Subcutaneous adipose tissue (tissue), 4 donors: ENCODE data around the gene FOXC1. TPM values are rescaled to one million over a fixed set of nuclear protein-coding genes. Genes with fewer than 3 reads are reported as not detected.

Experiments
- CTCF ChIP-seq: fragments of 450-650 bp; IDR thresholded peaks from one replicate; pipeline ENCODE4 v1.5.1; 2016; ENCODE audit warnings: low read depth, mild to moderate bottlenecking, control low read depth, antibody characterized with exemption, moderate library complexity
- total RNA-seq, 4 donors: library from RNA; depleted of rRNA; stranded (reverse); fragments of >200 nt; gene quantifications; one replicate each; pipeline ENCODE4 v1.1.0, GENCODE V29; 2016

The FOXC1 gene
- total RNA-seq, 4 donors from 2014 or later: 4.8 to 11.3 (median 8.6) TPM

GRCh38 chr6:1577896-1578745, 31.6 kb upstream of the FOXC1 start:
- TF ChIP-seq CTCF: no peak

GRCh38 chr6:1579096-1579495, 30.6 kb upstream of the FOXC1 start:
- TF ChIP-seq CTCF: no peak

GRCh38 chr6:1580109-1580508, 29.6 kb upstream of the FOXC1 start:
- no peak for TF ChIP-seq CTCF

GRCh38 chr6:1580585-1580984, 29.1 kb upstream of the FOXC1 start:
- no peak for TF ChIP-seq CTCF

- no peak for TF ChIP-seq CTCF
Measured at GRCh38 chr6:1581120-1581991, 28.4 kb upstream of the FOXC1 start.

- TF ChIP-seq CTCF: no peak
Measured at GRCh38 chr6:1584146-1584545, 25.6 kb upstream of the FOXC1 start.
